ENCODE results near the gene RAB40A.
"Not testable (repeated sequence)": the region's sequence is repeated elsewhere in the genome, so short reads cannot be mapped to it uniquely, and the experiment has no call there.

RAB40A gene

GRCh38 chrX:103520386-103520785 lies 1.1 kb upstream of the RAB40A start:
- H3K36me3 ChIP-seq (ENCODE audit: control insufficient read depth, low read depth, low read length) = no peaks in the 10 kb centered on the region
- no peaks in the 10 kb centered on the region for H3K4me1 ChIP-seq (ENCODE audit: control insufficient read depth, low read depth, low read length)
- H3K9ac ChIP-seq (ENCODE audit: low read length) = no peak overlapping the region
- no peak overlapping the region for H3K27ac ChIP-seq (ENCODE audit: low read length)
- H3K9me3 ChIP-seq (ENCODE audit: control insufficient read depth, low read depth, low read length) = no peaks in the 10 kb centered on the region
- H3K27me3 ChIP-seq (ENCODE audit: control insufficient read depth, insufficient read depth, low read length) = peaks cover 3% of the 10 kb centered on the region
- no peak overlapping the region for H3K4me3 ChIP-seq (ENCODE audit: low read length)

GRCh38 chrX:103518571-103518970 lies 718 bp downstream of the RAB40A start:
- H3K27me3 ChIP-seq (ENCODE audit: control insufficient read depth, insufficient read depth, low read length) = peaks cover 3% of the 10 kb centered on the region
- H3K9ac ChIP-seq (ENCODE audit: low read length) = no peak overlapping the region
- H3K4me3 ChIP-seq (ENCODE audit: low read length) = no peak overlapping the region
- no peaks in the 10 kb centered on the region for H3K9me3 ChIP-seq (ENCODE audit: control insufficient read depth, low read depth, low read length)
- H3K4me1 ChIP-seq (ENCODE audit: control insufficient read depth, low read depth, low read length) = no peaks in the 10 kb centered on the region
- H3K27ac ChIP-seq (ENCODE audit: low read length) = no peak overlapping the region
- no peaks in the 10 kb centered on the region for H3K36me3 ChIP-seq (ENCODE audit: control insufficient read depth, low read depth, low read length)

GRCh38 chrX:103517246-103517645 lies 2.0 kb downstream of the RAB40A start:
- H3K27me3 ChIP-seq (ENCODE audit: control insufficient read depth, insufficient read depth, low read length) = peaks cover 3% of the 10 kb centered on the region
- H3K9ac ChIP-seq (ENCODE audit: low read length) = no peak overlapping the region
- no peaks in the 10 kb centered on the region for H3K9me3 ChIP-seq (ENCODE audit: control insufficient read depth, low read depth, low read length)
- H3K36me3 ChIP-seq (ENCODE audit: control insufficient read depth, low read depth, low read length) = no peaks in the 10 kb centered on the region
- peaks cover 3% of the 10 kb centered on the region for H3K4me1 ChIP-seq (ENCODE audit: control insufficient read depth, low read depth, low read length)
- no peak overlapping the region for H3K27ac ChIP-seq (ENCODE audit: low read length)
- H3K4me3 ChIP-seq (ENCODE audit: low read length) = no peak overlapping the region

DNA sequence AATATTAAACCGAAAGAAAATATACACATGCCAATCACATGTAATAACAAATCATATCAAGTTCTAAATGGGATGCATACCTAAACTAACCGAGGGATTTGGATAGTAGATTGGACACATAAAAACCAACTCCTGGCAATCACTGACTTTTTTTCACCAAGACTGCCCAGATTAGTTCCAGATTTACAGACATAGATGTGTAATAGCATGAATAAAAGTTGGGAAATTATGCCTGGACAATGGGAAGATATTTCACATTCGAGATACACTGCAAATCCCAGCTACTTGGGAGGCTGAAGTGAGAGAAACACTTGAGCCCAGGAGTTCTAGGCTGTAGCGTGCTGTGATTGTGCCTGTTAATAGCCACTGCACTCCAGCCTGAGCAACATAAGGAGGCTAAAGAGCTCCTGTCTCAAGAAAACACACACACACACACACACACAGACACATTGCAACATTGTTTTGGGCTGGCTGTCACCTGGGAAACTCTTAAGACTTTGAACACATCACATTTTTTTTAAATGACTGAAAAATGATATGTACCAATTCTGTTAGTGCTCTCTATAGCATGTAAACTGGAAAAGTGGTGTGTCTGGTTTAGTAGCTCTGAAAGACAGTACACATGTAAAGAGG lies 5.7 kb downstream of the RAB40A start:
- Histone ChIP-seq H3K9ac (ENCODE audit: low read length) (no peak overlapping the region), H3K9me3 (ENCODE audit: control insufficient read depth, low read depth, low read length) (no peaks in the 10 kb centered on the region), H3K4me1 (ENCODE audit: control insufficient read depth, low read depth, low read length) (peaks cover 3% of the 10 kb centered on the region), H3K36me3 (ENCODE audit: control insufficient read depth, low read depth, low read length) (no peaks in the 10 kb centered on the region), H3K27me3 (ENCODE audit: control insufficient read depth, insufficient read depth, low read length) (no peaks in the 10 kb centered on the region), H3K27ac (ENCODE audit: low read length) (no peak overlapping the region), H3K4me3 (ENCODE audit: low read length) (no peak overlapping the region)

- Histone ChIP-seq H3K4me3 (ENCODE audit: low read length) (no peak overlapping the region), H3K27me3 (ENCODE audit: control insufficient read depth, insufficient read depth, low read length) (no peaks in the 10 kb centered on the region)
Observed at GRCh38 chrX:103513067-103513466, 6.2 kb downstream of the RAB40A start.

DNA sequence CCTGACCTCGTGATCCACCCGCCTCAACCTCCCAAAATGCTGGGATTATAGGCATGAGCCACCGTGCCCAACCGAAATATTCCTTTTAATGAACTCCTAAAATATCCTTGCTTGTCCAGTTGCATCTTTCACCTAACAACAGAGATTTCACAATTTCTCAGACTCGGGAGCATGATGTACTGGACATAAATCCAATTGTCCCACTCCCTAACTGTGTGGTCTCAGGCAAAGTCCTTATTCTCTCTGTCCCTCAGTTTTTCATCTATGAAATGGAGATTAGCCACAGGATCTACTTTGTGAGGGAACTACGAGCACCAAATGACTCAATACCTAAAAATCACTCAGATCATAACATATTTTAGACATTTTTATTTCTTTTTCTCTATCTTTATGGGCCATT lies 9.3 kb downstream of the RAB40A start:
- Histone ChIP-seq H3K27me3 (ENCODE audit: control insufficient read depth, insufficient read depth, low read length) (no peaks in the 10 kb centered on the region), H3K4me1 (ENCODE audit: control insufficient read depth, low read depth, low read length) (peaks cover 3% of the 10 kb centered on the region), H3K9ac (ENCODE audit: low read length) (no peak overlapping the region), H3K4me3 (ENCODE audit: low read length) (no peak overlapping the region), H3K9me3 (ENCODE audit: control insufficient read depth, low read depth, low read length) (no peaks in the 10 kb centered on the region), H3K27ac (ENCODE audit: low read length) (no peak overlapping the region), H3K36me3 (ENCODE audit: control insufficient read depth, low read depth, low read length) (no peaks in the 10 kb centered on the region)

More at GRCh38 chrX:103513067-103513466, 6.2 kb downstream of the RAB40A start:
- no peaks in the 10 kb centered on the region for H3K9me3 ChIP-seq (ENCODE audit: control insufficient read depth, low read depth, low read length)
- H3K9ac ChIP-seq (ENCODE audit: low read length) = no peak overlapping the region
- H3K27ac ChIP-seq (ENCODE audit: low read length) = no peak overlapping the region
- H3K36me3 ChIP-seq (ENCODE audit: control insufficient read depth, low read depth, low read length) = no peaks in the 10 kb centered on the region
- H3K4me1 ChIP-seq (ENCODE audit: control insufficient read depth, low read depth, low read length) = peaks cover 3% of the 10 kb centered on the region

DNA sequence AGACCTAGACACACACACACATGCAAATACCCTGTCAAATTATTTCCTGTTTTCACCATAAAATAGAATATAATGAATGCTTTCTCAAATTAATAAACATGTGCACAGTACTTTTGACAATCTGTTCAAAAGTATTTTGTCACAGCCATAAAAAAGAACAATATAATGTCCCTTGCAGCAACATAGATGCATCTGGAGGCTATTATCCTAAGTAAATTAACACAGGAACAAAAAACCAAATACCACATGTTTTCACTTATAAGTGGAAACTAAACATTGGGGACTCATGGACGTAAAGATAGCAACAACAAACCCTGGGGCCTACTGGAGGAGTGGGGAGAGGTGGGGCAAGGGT lies 15.5 kb downstream of the RAB40A start:
- H3K9me3 ChIP-seq (ENCODE audit: control insufficient read depth, low read depth, low read length) = no peaks in the 10 kb centered on the region
- no peak overlapping the region for H3K27ac ChIP-seq (ENCODE audit: low read length)
- no peaks in the 10 kb centered on the region for H3K27me3 ChIP-seq (ENCODE audit: control insufficient read depth, insufficient read depth, low read length)
- no peak overlapping the region for H3K9ac ChIP-seq (ENCODE audit: low read length)
- H3K4me3 ChIP-seq (ENCODE audit: low read length) = no peak overlapping the region
- H3K36me3 ChIP-seq (ENCODE audit: control insufficient read depth, low read depth, low read length) = no peaks in the 10 kb centered on the region
- H3K4me1 ChIP-seq (ENCODE audit: control insufficient read depth, low read depth, low read length) = no peaks in the 10 kb centered on the region

DNA sequence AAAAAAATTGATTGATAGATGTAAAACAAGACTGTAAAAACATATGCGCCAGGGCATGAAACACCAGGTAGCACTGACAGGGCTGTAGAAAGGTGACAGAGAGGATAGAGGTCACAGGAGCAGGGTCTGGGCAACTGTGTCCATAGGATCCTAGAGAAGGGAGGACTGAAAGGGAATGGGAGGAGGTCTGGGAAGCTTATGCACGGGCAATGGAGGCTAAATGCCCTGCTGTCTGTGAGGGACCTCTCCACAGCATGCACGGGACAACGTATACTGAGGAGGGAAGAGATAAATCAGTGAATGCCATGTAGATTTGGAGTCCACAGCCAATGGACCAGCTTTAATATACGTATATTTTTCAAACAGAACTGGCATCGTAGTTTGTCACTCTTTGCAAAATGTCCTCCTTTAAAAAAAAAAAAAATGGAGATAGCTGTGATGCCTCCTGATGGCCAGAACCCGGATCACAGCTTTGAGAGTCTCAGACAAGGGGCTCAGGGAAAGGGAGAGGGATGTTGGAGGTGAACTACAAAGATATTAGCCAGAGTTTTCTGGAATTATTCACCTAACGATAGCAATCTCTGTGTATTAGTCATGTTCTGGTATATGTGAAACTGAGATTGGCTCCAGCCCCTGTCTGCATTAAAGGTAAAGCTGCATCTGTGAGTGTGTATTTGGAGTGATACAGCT lies 16.0 kb downstream of the RAB40A start:
- no peaks in the 10 kb centered on the region for H3K27me3 ChIP-seq (ENCODE audit: control insufficient read depth, insufficient read depth, low read length)
- H3K9ac ChIP-seq (ENCODE audit: low read length) = no peak overlapping the region
- H3K36me3 ChIP-seq (ENCODE audit: control insufficient read depth, low read depth, low read length) = no peaks in the 10 kb centered on the region
- no peaks in the 10 kb centered on the region for H3K9me3 ChIP-seq (ENCODE audit: control insufficient read depth, low read depth, low read length)
- H3K27ac ChIP-seq (ENCODE audit: low read length) = no peak overlapping the region
- no peak overlapping the region for H3K4me3 ChIP-seq (ENCODE audit: low read length)
- no peaks in the 10 kb centered on the region for H3K4me1 ChIP-seq (ENCODE audit: control insufficient read depth, low read depth, low read length)

DNA sequence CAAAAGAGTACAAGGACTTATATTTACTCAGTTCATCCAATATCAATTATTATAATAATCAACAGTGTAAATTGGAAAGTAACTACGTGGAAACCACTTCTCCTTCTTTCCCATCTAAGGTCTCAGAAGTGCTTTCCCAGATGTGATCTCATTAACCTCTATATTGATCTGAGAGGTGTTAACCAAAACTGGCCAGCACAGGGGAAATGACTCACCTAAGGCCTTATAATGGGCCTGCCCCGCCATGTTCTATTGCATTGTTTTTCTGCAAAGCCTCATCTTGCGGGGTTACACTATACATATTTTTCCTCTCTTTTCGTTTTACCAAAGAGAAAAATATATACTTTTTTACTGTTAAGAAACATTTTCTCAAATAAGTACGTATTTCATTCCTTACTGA lies 20.5 kb downstream of the RAB40A start:
- Histone ChIP-seq H3K27ac (ENCODE audit: low read length) (no peak overlapping the region), H3K9me3 (ENCODE audit: control insufficient read depth, low read depth, low read length) (no peaks in the 10 kb centered on the region), H3K27me3 (ENCODE audit: control insufficient read depth, insufficient read depth, low read length) (no peaks in the 10 kb centered on the region), H3K4me1 (ENCODE audit: control insufficient read depth, low read depth, low read length) (no peaks in the 10 kb centered on the region), H3K36me3 (ENCODE audit: control insufficient read depth, low read depth, low read length) (peaks cover 5% of the 10 kb centered on the region), H3K4me3 (ENCODE audit: low read length) (no peak overlapping the region), H3K9ac (ENCODE audit: low read length) (no peak overlapping the region)

GRCh38 chrX:103495786-103496185 lies 23.5 kb downstream of the RAB40A start:
- Histone ChIP-seq H3K4me1 (ENCODE audit: control insufficient read depth, low read depth, low read length) (no peaks in the 10 kb centered on the region), H3K4me3 (ENCODE audit: low read length) (no peak overlapping the region), H3K36me3 (ENCODE audit: control insufficient read depth, low read depth, low read length) (peaks cover 5% of the 10 kb centered on the region), H3K27me3 (ENCODE audit: control insufficient read depth, insufficient read depth, low read length) (no peaks in the 10 kb centered on the region), H3K9me3 (ENCODE audit: control insufficient read depth, low read depth, low read length) (no peaks in the 10 kb centered on the region), H3K27ac (ENCODE audit: low read length) (no peak overlapping the region), H3K9ac (ENCODE audit: low read length) (no peak overlapping the region)

DNA sequence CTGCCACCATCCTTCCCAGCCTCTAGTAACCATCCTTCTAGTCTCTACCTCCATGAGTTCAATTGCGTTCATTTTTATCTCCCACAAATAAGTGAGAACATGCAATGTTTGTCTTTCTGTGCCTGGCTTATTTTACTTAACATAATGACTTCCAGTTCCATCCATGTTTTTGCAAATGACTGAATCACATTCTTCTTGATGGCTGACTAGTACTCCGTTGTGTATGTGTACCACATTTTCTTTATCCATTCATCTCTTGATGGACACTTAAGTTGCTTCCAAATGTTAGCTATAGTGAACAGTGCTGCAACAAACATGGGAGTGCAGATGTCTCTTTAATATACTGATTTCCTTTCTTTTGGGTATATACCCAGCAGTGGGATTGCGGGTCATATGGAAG lies 25.7 kb downstream of the RAB40A start:
- H3K4me1 ChIP-seq (ENCODE audit: control insufficient read depth, low read depth, low read length); H3K9me3 ChIP-seq (ENCODE audit: control insufficient read depth, low read depth, low read length); H3K27ac ChIP-seq (ENCODE audit: low read length); H3K36me3 ChIP-seq (ENCODE audit: control insufficient read depth, low read depth, low read length); H3K9ac ChIP-seq (ENCODE audit: low read length); H3K27me3 ChIP-seq (ENCODE audit: control insufficient read depth, insufficient read depth, low read length); H3K4me3 ChIP-seq (ENCODE audit: low read length): not testable (repeated sequence)

DNA sequence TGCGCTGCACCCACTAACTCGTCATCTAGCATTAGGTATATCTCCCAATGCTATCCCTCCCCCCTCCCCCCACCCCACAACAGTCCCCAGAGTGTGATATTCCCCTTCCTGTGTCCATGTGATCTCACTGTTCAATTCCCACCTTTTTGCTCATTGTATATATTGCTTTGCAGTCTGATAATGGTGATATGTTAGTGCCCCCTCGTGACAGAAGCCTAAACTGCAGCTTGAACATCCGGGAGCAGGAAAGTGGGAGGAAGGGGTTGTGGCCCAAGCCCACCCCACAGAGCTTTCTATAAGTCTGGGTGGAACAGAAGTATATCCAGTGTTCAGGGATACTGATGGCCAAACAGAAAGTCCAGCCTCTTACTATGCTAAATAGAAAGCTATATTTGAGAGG lies 29.6 kb downstream of the RAB40A start:
- H3K36me3 ChIP-seq (ENCODE audit: control insufficient read depth, low read depth, low read length); H3K4me1 ChIP-seq (ENCODE audit: control insufficient read depth, low read depth, low read length); H3K9ac ChIP-seq (ENCODE audit: low read length); H3K27ac ChIP-seq (ENCODE audit: low read length); H3K9me3 ChIP-seq (ENCODE audit: control insufficient read depth, low read depth, low read length); H3K4me3 ChIP-seq (ENCODE audit: low read length); H3K27me3 ChIP-seq (ENCODE audit: control insufficient read depth, insufficient read depth, low read length): not testable (repeated sequence)
